ENCODE data around the gene CTR9. TPM values are rescaled to one million over a fixed set of nuclear protein-coding genes. Genes with fewer than 3 reads are reported as not detected.
"Not testable (repeated sequence)": the region's sequence is repeated elsewhere in the genome, so short reads cannot be mapped to it uniquely, and the experiment has no call there.

The CTR9 gene
- total RNA-seq, 1 experiment from 2014 or later = 7.8 TPM

DNA sequence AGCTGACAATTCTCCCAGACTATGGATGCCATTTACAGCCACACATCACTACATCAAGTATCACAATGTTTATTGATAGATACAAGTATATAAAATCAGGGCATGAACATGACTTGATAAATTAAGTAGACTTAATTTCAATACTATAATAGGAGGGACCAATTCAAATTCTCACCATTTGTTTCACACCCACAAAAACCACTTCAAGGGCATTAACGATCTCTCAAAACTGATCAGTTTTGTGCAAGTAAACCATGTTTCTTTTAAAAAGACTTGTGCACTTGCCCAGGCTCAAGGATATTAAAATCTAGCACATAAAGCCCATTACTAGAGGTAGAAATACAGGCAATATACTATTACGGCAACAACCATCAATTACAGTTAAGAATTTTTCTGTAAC is 46.0 kb downstream of the CTR9 start:
- Histone ChIP-seq H3K9me3 (no peaks in the 10 kb centered on the region), H3K36me3 (peaks cover 63% of the 10 kb centered on the region), H3K4me3 (no peak overlapping the region), H3K27me3 (no peaks in the 10 kb centered on the region)
- no peak for DNase-seq

DNA sequence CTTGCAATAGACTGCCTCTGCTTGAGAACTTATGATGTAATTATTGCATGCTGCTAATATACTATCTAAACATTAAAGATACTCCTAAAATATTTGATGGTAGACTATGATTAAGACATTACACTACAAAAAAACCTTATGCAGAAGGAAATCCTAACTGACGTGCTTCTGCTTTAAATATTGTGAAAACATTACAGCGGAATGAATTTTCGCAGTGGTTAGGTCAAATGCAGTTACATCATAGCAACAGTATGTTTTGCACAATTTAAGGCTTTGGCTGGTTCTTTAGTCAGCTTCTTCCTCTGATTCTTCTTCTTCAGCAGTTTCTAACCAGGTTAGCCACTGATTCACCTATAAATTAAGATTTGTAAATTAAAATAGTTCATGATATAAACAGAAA is 46.5 kb downstream of the CTR9 start:
- Histone ChIP-seq H3K4me3 (no peak overlapping the region), H3K9me3 (no peaks in the 10 kb centered on the region), H3K27me3 (no peaks in the 10 kb centered on the region), H3K36me3 (peaks cover 68% of the 10 kb centered on the region)
- no peak for DNase-seq

DNA sequence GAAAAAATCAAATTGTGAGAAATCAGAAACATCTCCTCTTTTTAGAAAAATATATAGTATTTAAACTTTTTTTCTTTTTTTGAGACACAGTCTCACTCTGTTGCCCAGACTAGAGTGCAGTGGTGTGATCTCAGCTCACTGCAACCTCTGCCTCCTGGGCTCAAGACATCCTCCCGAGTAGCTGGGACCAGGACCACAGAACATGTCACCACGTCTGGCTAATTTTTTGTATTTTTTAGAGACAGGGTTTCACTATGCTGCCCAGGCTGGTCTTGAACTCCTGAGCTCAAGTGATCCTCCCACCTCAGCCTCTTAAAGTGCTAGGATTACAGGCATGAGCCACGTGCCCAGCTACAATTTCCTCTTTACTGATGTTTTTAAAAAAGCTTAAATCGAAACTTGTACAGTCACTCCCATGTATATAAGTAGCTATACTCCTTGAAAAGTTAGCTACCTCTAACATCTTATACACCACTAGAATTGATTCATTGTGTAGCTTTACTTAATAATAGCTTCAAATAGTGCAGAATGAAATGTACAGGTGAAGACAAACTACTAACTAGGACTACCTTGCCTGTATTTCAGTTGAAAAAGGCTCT is 47.4 kb downstream of the CTR9 start:
- Histone ChIP-seq H3K9me3 (no peaks in the 10 kb centered on the region), H3K4me3 (no peak overlapping the region), H3K27me3 (no peaks in the 10 kb centered on the region), H3K36me3 (peaks cover 77% of the 10 kb centered on the region)
- no peak for DNase-seq

- no peaks in the 10 kb centered on the region for H3K9me3 ChIP-seq
- H3K27me3 ChIP-seq = no peaks in the 10 kb centered on the region
- peaks cover 96% of the 10 kb centered on the region for H3K36me3 ChIP-seq
- no peak for DNase-seq
- H3K4me3 ChIP-seq = no peak overlapping the region
Observed at GRCh38 chr11:10800292-10800691, 49.2 kb downstream of the CTR9 start.

GRCh38 chr11:10803676-10804075 is 52.6 kb downstream of the CTR9 start:
- Histone ChIP-seq H3K9me3 (no peaks in the 10 kb centered on the region), H3K4me3 (no peak overlapping the region), H3K27me3 (no peaks in the 10 kb centered on the region), H3K36me3 (peaks cover 96% of the 10 kb centered on the region)
- DNase-seq = no peak

DNA sequence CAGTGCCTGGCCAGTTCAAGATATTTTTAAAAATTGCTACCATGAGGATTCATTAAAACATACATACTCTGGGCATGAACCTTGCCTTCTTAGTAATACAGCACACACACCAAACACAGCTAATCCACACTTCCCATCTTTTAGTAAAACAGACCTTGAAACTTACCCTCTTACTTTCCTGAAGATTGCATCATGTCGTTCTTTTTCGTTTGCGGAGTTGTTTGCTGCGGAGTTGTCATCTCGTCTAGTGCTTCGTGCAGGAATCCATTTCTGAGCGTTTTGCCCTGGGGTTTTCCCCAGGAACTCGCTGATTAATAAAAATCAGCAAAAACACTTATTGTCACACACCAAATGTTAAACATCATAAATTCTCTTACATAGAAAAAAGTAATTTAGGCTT is 54.7 kb downstream of the CTR9 start:
- Histone ChIP-seq H3K9me3 (no peaks in the 10 kb centered on the region), H3K27me3 (no peaks in the 10 kb centered on the region), H3K4me3 (no peak overlapping the region; the same call in 1 of the 2 replicates), H3K36me3 (peaks cover 75% of the 10 kb centered on the region)
- DNase-seq = no peak

- H3K9me3 ChIP-seq = no peaks in the 10 kb centered on the region
- DNase-seq = no peak
- H3K4me3 ChIP-seq = peak overlapping the region; percentile 89
- H3K27me3 ChIP-seq = no peaks in the 10 kb centered on the region
- peaks cover 70% of the 10 kb centered on the region for H3K36me3 ChIP-seq
Observed at GRCh38 chr11:10806206-10806605, 55.2 kb downstream of the CTR9 start.

- peak; percentile 44 for DNase-seq
- no peaks in the 10 kb centered on the region for H3K27me3 ChIP-seq
- H3K4me3 ChIP-seq = peak overlapping the region; percentile 89
- H3K36me3 ChIP-seq = peaks cover 57% of the 10 kb centered on the region
- H3K9me3 ChIP-seq = no peaks in the 10 kb centered on the region
Observed at GRCh38 chr11:10807493-10808234, 56.6 kb downstream of the CTR9 start.

GRCh38 chr11:10808235-10808552 is 57.1 kb downstream of the CTR9 start:
- peak overlapping the region; percentile 89 for H3K4me3 ChIP-seq
- peak; percentile 18 for DNase-seq
- H3K27me3 ChIP-seq = no peaks in the 10 kb centered on the region
- H3K36me3 ChIP-seq = peaks cover 52% of the 10 kb centered on the region
- no peaks in the 10 kb centered on the region for H3K9me3 ChIP-seq

DNA sequence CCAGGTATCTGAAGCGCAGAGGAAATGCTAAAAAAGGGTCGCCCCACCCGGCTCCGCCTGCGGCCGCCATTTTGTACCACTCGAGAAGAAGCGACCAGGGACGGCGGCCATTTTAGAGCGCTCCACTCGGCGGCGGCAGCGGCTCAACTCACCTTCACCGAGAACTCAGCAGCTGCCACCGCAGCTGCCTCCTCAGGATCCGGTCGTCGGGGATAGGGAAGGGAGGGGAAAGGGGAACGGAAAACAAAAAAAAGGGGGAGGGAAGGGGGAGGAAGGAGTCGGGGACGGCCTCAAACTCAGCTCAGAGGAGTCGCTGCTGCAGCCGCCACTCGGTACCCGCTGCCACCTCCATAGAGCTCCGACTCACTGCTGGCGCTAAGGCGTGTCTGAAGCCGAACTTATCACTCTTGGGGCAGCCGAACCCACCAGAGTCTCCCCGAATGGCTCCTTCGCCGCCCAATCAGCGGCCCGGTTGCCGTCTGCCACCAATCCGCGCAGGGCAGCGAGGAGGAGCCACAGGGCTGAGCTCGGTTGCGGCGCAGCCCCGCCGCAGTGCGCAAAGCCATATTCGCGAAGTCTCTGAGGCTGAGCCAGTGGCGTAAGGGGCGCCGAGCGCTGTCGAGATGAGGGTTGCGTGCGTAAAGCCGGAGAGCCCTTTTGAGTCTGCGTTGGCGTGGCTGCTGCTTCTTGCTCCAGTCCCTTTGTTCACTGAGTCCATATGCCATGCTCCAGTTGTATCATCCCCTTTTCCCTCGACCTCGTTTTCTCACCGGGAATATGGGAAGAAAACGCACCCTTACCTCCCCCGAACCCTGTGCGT is 57.7 kb downstream of the CTR9 start, which contains the start of gene EIF4G2:
TSS of gene EIF4G2 (minus strand) at position 374 of the 820 bp plus-strand sequence.
- H3K36me3 ChIP-seq = peaks cover 46% of the 10 kb centered on the region
- H3K4me3 ChIP-seq = peak within 1 kb of the TSS; percentile 89
- H3K27me3 ChIP-seq = no peaks in the 10 kb centered on the region
- no peaks in the 10 kb centered on the region for H3K9me3 ChIP-seq
- peak; percentile 99 for DNase-seq

DNA sequence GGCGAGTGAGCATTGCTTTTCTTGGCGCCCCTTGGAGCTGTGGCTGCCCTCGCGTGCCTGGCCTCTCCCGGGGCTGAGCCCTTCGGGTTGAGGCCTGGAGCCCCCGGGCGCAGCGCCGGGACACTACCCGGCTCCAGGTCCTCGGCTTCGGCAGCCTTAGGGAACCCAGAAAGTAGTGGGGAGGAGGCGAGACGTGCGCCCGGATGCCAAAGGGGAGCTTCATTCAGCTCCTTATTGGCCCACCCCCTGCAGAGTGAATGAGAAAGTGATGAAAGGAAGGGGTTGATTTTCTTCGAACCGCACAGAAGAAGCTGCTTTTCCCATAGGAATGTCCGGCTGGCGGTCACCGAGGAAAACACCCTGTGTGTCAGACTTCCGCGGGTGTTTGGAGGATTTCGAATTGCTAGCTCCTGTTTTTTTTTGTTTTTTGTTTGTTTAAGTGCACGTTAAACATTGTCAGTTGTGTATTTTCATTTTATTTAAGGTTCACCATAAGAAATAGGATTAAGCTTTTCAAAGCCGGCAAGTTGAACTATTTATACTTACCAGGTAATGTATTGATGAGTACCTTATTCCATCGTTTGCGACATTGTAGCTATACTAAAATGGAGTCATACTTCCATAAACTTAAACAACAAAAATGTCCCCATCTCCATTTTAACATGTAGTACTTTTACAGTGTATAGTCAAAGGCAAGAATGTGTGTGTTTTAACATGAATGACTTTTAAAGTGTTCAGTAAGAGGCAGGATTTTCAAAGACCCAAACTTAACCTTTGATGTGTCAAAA is 58.5 kb downstream of the CTR9 start:
- H3K4me3 ChIP-seq = peak overlapping the region; percentile 89
- H3K36me3 ChIP-seq = peaks cover 38% of the 10 kb centered on the region
- no peaks in the 10 kb centered on the region for H3K27me3 ChIP-seq
- DNase-seq = no peak
- H3K9me3 ChIP-seq = no peaks in the 10 kb centered on the region

DNA sequence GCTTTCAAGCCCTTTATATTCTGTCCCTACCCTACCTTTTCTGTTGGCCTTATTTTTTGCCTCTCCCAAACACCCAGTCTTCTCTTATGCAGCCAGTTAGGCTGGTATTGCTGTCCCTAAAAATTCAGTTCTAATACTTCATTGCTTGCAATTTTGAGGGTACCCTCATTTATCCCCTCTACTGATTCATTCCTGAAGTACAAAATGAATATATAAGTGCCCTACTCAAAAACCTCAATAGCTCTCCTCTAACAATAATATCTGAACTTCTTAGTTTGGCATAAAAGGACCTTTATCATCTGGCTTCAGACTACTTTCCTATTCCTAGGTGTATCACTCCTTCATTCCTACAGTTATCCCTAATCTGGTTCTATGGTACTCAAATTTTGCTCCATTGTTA is 62.9 kb downstream of the CTR9 start:
- no peaks in the 10 kb centered on the region for H3K36me3 ChIP-seq
- no peaks in the 10 kb centered on the region for H3K27me3 ChIP-seq
- no peak for DNase-seq
- H3K9me3 ChIP-seq = no peaks in the 10 kb centered on the region
- no peak overlapping the region for H3K4me3 ChIP-seq

- peak; percentile 47 for DNase-seq
- Histone ChIP-seq H3K9me3 (no peaks in the 10 kb centered on the region), H3K27me3 (no peaks in the 10 kb centered on the region), H3K4me3 (no peak overlapping the region), H3K36me3 (no peaks in the 10 kb centered on the region)
Observed at GRCh38 chr11:10818594-10818993, 67.5 kb downstream of the CTR9 start.

- not testable (repeated sequence) for H3K4me3 ChIP-seq, H3K9me3 ChIP-seq, DNase-seq, H3K36me3 ChIP-seq, H3K27me3 ChIP-seq
Observed at GRCh38 chr11:10822491-10822890, 71.4 kb downstream of the CTR9 start.

- Histone ChIP-seq H3K4me3 (no peak overlapping the region), H3K27me3 (no peaks in the 10 kb centered on the region)
- DNase-seq = no peak
Observed at GRCh38 chr11:10823152-10823579, 72.1 kb downstream of the CTR9 start.

DNA sequence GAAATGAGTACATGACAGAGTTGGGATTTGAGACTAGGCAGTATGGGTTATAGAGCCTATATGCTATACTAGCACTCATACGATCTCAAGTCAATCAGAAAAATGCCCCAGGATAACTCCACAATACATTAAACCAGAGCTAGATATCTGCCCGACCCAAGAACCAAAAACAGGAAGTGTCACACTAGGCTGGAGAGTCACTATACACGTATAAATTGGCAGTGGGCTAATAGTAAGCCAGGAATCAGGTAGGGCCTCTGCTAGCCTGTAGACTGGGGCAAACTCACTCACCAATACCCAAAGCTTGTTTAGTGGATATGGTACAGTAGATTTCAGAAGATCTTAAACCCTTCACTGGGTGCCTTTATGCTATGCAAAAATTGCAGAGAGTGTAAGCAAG is 73.8 kb downstream of the CTR9 start:
- DNase-seq = no peak
- Histone ChIP-seq H3K4me3 (no peak overlapping the region), H3K27me3 (no peaks in the 10 kb centered on the region), H3K36me3 (no peaks in the 10 kb centered on the region), H3K9me3 (no peaks in the 10 kb centered on the region)

More at GRCh38 chr11:10823152-10823579, 72.1 kb downstream of the CTR9 start:
- Histone ChIP-seq H3K9me3 (no peaks in the 10 kb centered on the region), H3K36me3 (no peaks in the 10 kb centered on the region)

DNA sequence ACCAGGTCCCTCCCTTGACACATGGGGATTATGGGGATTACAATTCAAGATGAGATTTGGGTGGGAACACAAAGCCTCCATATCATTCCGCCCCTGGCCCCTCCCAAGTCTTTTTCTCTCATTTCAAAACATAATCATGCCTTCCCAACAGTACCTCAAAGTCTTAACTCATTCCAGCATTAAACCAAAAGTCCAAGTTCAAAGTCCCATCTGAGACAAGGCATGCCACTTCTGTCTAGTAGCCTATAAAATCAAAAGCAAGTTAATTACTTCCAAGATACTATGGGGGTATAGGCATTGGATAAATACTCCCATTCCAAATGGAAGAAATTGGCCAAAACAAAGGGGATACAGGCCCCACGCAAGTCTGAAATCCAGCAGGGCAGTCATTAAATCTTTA is 77.4 kb downstream of the CTR9 start:
- H3K4me3 ChIP-seq = no peak overlapping the region
- no peak for DNase-seq
- no peaks in the 10 kb centered on the region for H3K36me3 ChIP-seq
- no peaks in the 10 kb centered on the region for H3K27me3 ChIP-seq
- H3K9me3 ChIP-seq = no peaks in the 10 kb centered on the region

Measured in MG63 (cell line).